Pancreas (tissue), 10 donors: ENCODE data around the gene CSNK2B. TPM values are rescaled to one million over a fixed set of nuclear protein-coding genes. Genes with fewer than 3 reads are reported as not detected.

Source experiments
- ATAC-seq, 4 donors: fragments of 200-7000 bp; cut with Tn5 transposase; one replicate each; pipeline versions ENCODE4 v1.8.0 to v1.9.1; 2020; ENCODE audit warnings: mild to moderate bottlenecking in 4 of 4, moderate library complexity in 4 of 4
- DNase-seq, 6 donors: peaks; one replicate each; pipeline ENCODE4 v3.0.0-alpha.2; 2020
- FAIRE-seq: peaks from 2 replicates; lab custom pipeline; 2012; peaks lifted over from hg19 to GRCh38; lab: Jason Lieb, UNC
- H3K27ac ChIP-seq, 4 donors: fragments of 200-600 bp; sonication (generic); 1 replicate in 3 of 4; 2 replicates in 1 of 4; pipeline versions ENCODE4 v1.5.0 to v1.8.0; 2020
- H3K27me3 ChIP-seq, 4 donors: fragments of 200-600 bp; one replicate each; pipeline ENCODE4 v1.8.0; 2021
- H3K36me3 ChIP-seq, 3 donors: fragments of 200-600 bp; sonication (generic) in 1 of 3; one replicate each; pipeline versions ENCODE4 v1.5.0 to v1.8.0; 2020 to 2021
- H3K4me1 ChIP-seq, 3 donors: fragments of 200-600 bp; one replicate each; pipeline ENCODE4 v1.8.0; 2021
- H3K4me3 ChIP-seq, 4 donors: fragments of 200-600 bp; sonication (generic) in 2 of 4; one replicate each; pipeline versions ENCODE4 v1.5.0 to v1.8.0; 2020 to 2021
- H3K9me3 ChIP-seq, 4 donors: fragments of 200-600 bp; one replicate each; pipeline ENCODE4 v1.8.0; 2021
- CTCF ChIP-seq, 4 donors: fragments of 200-600 bp; sonication (generic) in 3 of 4; IDR thresholded peaks; one replicate each; pipeline versions ENCODE4 v1.5.0 to v1.8.0; 2021; ENCODE audit warnings: antibody characterized with exemption in 4 of 4
- WGBS, 2 donors: extraction: QIAGEN DNeasy Blood & Tissue Kit; methylation state at CpG; one replicate each; pipeline ENCODE4 v1.1.7; 2013; 5-methylcytosine and 5-hydroxymethylcytosine counted together
- intact Hi-C, 3 donors: fragments of 100-400 bp; cut with DNase I; formaldehyde crosslinking; loops; one replicate each; pipeline versions ENCODE4 v1.11.1 to v1.14.2; 2022
- polyA plus RNA-seq, 2 donors: library from polyadenylated mRNA; stranded (reverse); fragments of 200-250 nt; gene quantifications; one replicate each; pipeline ENCODE4 v1.2.3, GENCODE V29; 2013
- total RNA-seq, 6 donors: library from RNA; stranded (reverse); fragmentation: NEBNext Ultra II Directional in 4 of 6; extraction: Animal tissue kit (Norgen Biotek cat#: 25700) in 4 of 6; gene quantifications; one replicate each; pipeline versions ENCODE4 v1.2.1 to v1.2.4, GENCODE V29; 2021 to 2023
- donor health status: healthy with polysubstance abuse.
- donor health status: DM: no; HTN: no; CAD: no; lungs with moderate emphysema.
- donor health status: DM: no; HTN: no; CAD: no.
- donor health status: control.
- donor health status: control.
- donor health status: Bipolar disorder and iron deficiency.
- donor health status: DM: yes; HTN: yes; CAD: no.
- donor health status: DM: no; HTN: no; CAD: no.
- donor health status: DM: no; HTN: no; CAD: no.
- donor health status: DM: yes; HTN: yes; CAD: no.

Gene CSNK2B
- total and polyA plus RNA-seq, 8 donors, result 48.1 to 116 (median 59.3) TPM

- WGBS, 2 donors, result 88 to 91% methylated on average over 6 of the region's 6 CpGs
- TF ChIP-seq CTCF (IDR thresholded peaks at IDR 0.05), result no peak
- FAIRE-seq (no peak), DNase-seq (no peak), ATAC-seq (no peak)
- no peaks in the 10 kb centered on the region for H3K9me3 ChIP-seq
- no peak overlapping the region for H3K4me3 ChIP-seq
- intact Hi-C loops, result no loop called here
- H3K27me3 ChIP-seq, result no peaks in the 10 kb centered on the region
- H3K27ac ChIP-seq, result no peak overlapping the region
- peaks cover 0 to 20% (median 17%) of the 10 kb centered on the region in 3 donors for H3K36me3 ChIP-seq
- no peaks in the 10 kb centered on the region for H3K4me1 ChIP-seq
Measured at GRCh38 chr6:31691078-31691463, 25.2 kb downstream of the CSNK2B start.

GRCh38 chr6:31691564-31692108 lies 25.8 kb downstream of the CSNK2B start:
- intact Hi-C loops, result no loop called here
- H3K9me3 ChIP-seq, result no peaks in the 10 kb centered on the region
- no peaks in the 10 kb centered on the region for H3K27me3 ChIP-seq
- no peak for ATAC-seq
- H3K4me3 ChIP-seq, result no peak overlapping the region
- no peak for DNase-seq
- TF ChIP-seq CTCF (IDR thresholded peaks at IDR 0.05), result no peak
- H3K36me3 ChIP-seq, result peaks cover 4 to 20% (median 17%) of the 10 kb centered on the region in 3 donors
- 93 to 96% methylated on average over 12 of the region's 12 CpGs for WGBS, 2 donors
- H3K4me1 ChIP-seq, result no peaks in the 10 kb centered on the region
- no peak overlapping the region for H3K27ac ChIP-seq
- no peak for FAIRE-seq

GRCh38 chr6:31692353-31692752 lies 26.5 kb downstream of the CSNK2B start:
- no peak for DNase-seq
- intact Hi-C loops, result no loop called here
- H3K4me1 ChIP-seq, result no peaks in the 10 kb centered on the region
- H3K27ac ChIP-seq, result no peak overlapping the region
- peaks cover 6 to 20% (median 17%) of the 10 kb centered on the region in 3 donors for H3K36me3 ChIP-seq
- no peaks in the 10 kb centered on the region for H3K27me3 ChIP-seq
- no peak overlapping the region for H3K4me3 ChIP-seq
- WGBS, 2 donors, result 81 to 86% methylated on average over 4 of the region's 4 CpGs
- no peak for ATAC-seq
- TF ChIP-seq CTCF (IDR thresholded peaks at IDR 0.05), result no peak
- FAIRE-seq, result no peak
- no peaks in the 10 kb centered on the region for H3K9me3 ChIP-seq

GRCh38 chr6:31692886-31693285 lies 27.0 kb downstream of the CSNK2B start:
- no peak for FAIRE-seq
- Histone ChIP-seq H3K4me1 (no peaks in the 10 kb centered on the region), H3K36me3 (peaks cover 6 to 17% (median 16%) of the 10 kb centered on the region in 3 donors), H3K4me3 (no peak overlapping the region), H3K9me3 (no peaks in the 10 kb centered on the region), H3K27me3 (no peaks in the 10 kb centered on the region), H3K27ac (no peak overlapping the region)
- no peak for ATAC-seq
- intact Hi-C loops, result no loop called here
- TF ChIP-seq CTCF (IDR thresholded peaks at IDR 0.05), result no peak
- no peak for DNase-seq
- 93 to 95% methylated on average over 9 of the region's 9 CpGs for WGBS, 2 donors

- FAIRE-seq, result no peak
- Histone ChIP-seq H3K27ac (no peak overlapping the region), H3K36me3 (peaks cover 6 to 14% (median 12%) of the 10 kb centered on the region in 3 donors), H3K9me3 (no peaks in the 10 kb centered on the region), H3K27me3 (no peaks in the 10 kb centered on the region), H3K4me1 (no peaks in the 10 kb centered on the region), H3K4me3 (no peak overlapping the region)
- no peak for ATAC-seq
- no peak for DNase-seq
- intact Hi-C loops, result no loop called here
- WGBS, 2 donors, result 91 to 92% methylated on average over 6 of the region's 6 CpGs
- no peak for TF ChIP-seq CTCF (IDR thresholded peaks at IDR 0.05)
Measured at GRCh38 chr6:31693535-31693934, 27.7 kb downstream of the CSNK2B start.
